ENCODE results near the gene ERGIC1. TPM values are rescaled to one million over a fixed set of nuclear protein-coding genes. Genes with fewer than 3 reads are reported as not detected.
A peak's percentile ranks its signal among the peaks of the same experiment; 100 is the strongest.

ERGIC1 gene
- total and polyA plus RNA-seq, 4 donors: 46.2 to 110 (median 88.6) TPM

DNA sequence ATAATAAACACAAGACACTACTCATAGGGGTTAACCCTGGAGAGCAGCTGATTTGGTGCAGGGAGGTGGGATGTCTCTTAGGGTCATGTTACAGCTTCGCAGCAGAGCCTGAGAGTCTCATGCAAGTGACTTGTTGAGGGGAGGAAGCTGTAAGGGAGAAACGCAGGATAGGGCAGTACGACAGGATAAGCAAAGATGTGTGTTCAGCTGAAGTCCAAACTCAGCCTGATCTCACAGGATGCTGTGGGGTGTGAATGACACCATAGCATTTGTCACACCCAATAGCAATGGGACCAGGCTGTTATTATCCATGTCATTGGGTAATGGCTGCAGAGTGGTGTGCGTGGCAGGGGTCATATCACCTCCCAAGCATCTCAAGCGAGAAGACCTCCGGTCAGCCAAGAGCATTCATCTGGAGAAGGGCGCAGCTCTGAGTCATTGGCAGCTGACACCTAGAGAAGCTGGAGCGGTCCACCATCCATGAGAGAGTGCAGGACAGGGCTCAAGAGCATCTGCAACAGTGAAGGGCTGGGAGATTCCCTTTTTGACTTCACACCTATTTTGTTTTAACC is 76.0 kb downstream of the ERGIC1 start:
- H3K9me3 ChIP-seq (ENCODE audit: control insufficient read depth, insufficient read depth, low read length): no peaks in the 10 kb centered on the region
- H3K4me1 ChIP-seq (ENCODE audit: control insufficient read depth, insufficient read depth, low read length): peaks cover 12% of the 10 kb centered on the region
- H3K36me3 ChIP-seq (ENCODE audit: control insufficient read depth, insufficient read depth, low read length): peaks cover 38% of the 10 kb centered on the region
- H3K27ac ChIP-seq (ENCODE audit: low read depth, low read length): peak overlapping the region; percentile 47
- DNase-seq (ENCODE audit: low read depth in 4 of 6, low spot score in 6 of 6): no peak
- no peaks in the 10 kb centered on the region for H3K27me3 ChIP-seq (ENCODE audit: control insufficient read depth, insufficient read depth, low read length)
- 74% methylated on average over 6 of the region's 8 CpGs for WGBS (ENCODE audit: insufficient coverage)
- no peak overlapping the region for H3K4me3 ChIP-seq (ENCODE audit: low read depth, low read length)

DNA sequence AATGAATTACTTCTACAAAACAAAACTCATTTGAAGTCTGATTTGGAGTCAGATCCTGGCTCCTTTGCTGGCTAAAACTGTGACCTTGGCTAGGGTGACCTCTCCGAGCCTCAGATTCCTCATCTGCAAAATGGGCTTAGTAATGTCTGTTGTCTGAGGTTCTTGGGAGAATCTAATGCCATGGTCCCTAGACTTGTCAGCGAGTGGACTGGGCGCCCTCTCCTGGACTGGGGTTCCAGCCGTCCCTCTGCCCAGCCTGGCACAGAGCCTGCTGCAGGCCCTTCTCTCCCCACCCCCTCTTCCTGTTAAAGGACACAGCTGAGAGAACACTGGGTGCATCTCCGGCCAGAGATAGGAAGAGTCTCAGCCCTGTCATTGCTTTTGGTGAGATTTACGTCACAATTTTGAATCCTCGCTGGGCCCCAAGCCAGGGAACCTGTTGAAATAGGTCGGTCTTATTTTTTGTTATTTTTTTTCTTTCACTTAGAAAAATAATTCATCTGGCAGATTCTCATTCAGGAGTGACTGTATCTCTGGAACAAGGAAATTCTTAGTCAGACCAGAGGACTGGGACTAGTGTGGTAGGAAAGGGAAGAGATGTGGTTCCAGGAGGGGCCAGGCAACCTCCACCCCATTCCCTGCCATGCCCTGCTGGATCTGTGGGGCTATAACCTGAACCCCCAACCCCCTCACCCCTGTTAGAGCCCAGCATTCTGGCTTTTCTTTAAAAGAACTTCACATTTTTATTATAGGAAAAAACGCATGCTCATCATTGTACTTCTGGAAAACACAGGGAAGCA is 77.0 kb downstream of the ERGIC1 start:
- Histone ChIP-seq H3K36me3 (ENCODE audit: control insufficient read depth, insufficient read depth, low read length) (peaks cover 47% of the 10 kb centered on the region), H3K9me3 (ENCODE audit: control insufficient read depth, insufficient read depth, low read length) (no peaks in the 10 kb centered on the region), H3K4me1 (ENCODE audit: control insufficient read depth, insufficient read depth, low read length) (peaks cover 3% of the 10 kb centered on the region), H3K27ac (ENCODE audit: low read depth, low read length) (no peak overlapping the region), H3K27me3 (ENCODE audit: control insufficient read depth, insufficient read depth, low read length) (no peaks in the 10 kb centered on the region), H3K4me3 (ENCODE audit: low read depth, low read length) (no peak overlapping the region)
- WGBS (ENCODE audit: insufficient coverage): 81% methylated on average over 6 of the region's 9 CpGs
- DNase-seq (ENCODE audit: low read depth in 4 of 6, low spot score in 6 of 6): peak in 1 of 6 donors; percentile 42

GRCh38 chr5:172911628-172911880 is 77.5 kb downstream of the ERGIC1 start:
- no peak for DNase-seq (ENCODE audit: low read depth in 4 of 6, low spot score in 6 of 6)
- H3K4me3 ChIP-seq (ENCODE audit: low read depth, low read length): no peak overlapping the region
- H3K4me1 ChIP-seq (ENCODE audit: control insufficient read depth, insufficient read depth, low read length): no peaks in the 10 kb centered on the region
- no peaks in the 10 kb centered on the region for H3K27me3 ChIP-seq (ENCODE audit: control insufficient read depth, insufficient read depth, low read length)
- no peaks in the 10 kb centered on the region for H3K9me3 ChIP-seq (ENCODE audit: control insufficient read depth, insufficient read depth, low read length)
- no peak overlapping the region for H3K27ac ChIP-seq (ENCODE audit: low read depth, low read length)
- H3K36me3 ChIP-seq (ENCODE audit: control insufficient read depth, insufficient read depth, low read length): peaks cover 49% of the 10 kb centered on the region
- 83% methylated on average over 1 of the region's 2 CpGs for WGBS (ENCODE audit: insufficient coverage)

DNA sequence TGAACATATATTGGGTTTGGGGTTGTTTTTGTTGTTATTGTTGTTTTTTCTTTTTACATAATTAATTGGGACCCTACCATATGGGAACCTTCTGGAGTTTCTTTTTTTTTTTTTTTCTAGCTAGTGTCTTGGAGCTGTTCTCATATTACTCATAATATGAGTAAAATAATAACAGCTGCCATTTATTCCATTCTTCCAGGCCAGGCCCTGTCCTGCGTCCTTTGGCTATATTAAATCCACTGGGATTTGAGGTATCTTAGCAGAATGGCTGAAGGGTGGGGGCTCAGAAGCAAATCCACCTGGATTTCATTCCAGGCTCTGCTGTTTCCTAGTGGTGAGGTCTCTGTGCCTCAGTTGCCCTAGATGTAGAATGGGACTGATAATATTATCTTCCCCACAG is 77.9 kb downstream of the ERGIC1 start:
- Histone ChIP-seq H3K4me3 (ENCODE audit: low read depth, low read length) (no peak overlapping the region), H3K27me3 (ENCODE audit: control insufficient read depth, insufficient read depth, low read length) (no peaks in the 10 kb centered on the region), H3K27ac (ENCODE audit: low read depth, low read length) (no peak overlapping the region), H3K4me1 (ENCODE audit: control insufficient read depth, insufficient read depth, low read length) (no peaks in the 10 kb centered on the region), H3K9me3 (ENCODE audit: control insufficient read depth, insufficient read depth, low read length) (no peaks in the 10 kb centered on the region), H3K36me3 (ENCODE audit: control insufficient read depth, insufficient read depth, low read length) (peaks cover 49% of the 10 kb centered on the region)
- no CpG with 5 or more reads among the region's 1 CpG for WGBS (ENCODE audit: insufficient coverage)
- DNase-seq (ENCODE audit: low read depth in 4 of 6, low spot score in 6 of 6): no peak

GRCh38 chr5:172913117-172913850 is 79.2 kb downstream of the ERGIC1 start:
- Histone ChIP-seq H3K9me3 (ENCODE audit: control insufficient read depth, insufficient read depth, low read length) (no peaks in the 10 kb centered on the region), H3K36me3 (ENCODE audit: control insufficient read depth, insufficient read depth, low read length) (peaks cover 53% of the 10 kb centered on the region), H3K4me3 (ENCODE audit: low read depth, low read length) (no peak overlapping the region), H3K4me1 (ENCODE audit: control insufficient read depth, insufficient read depth, low read length) (no peaks in the 10 kb centered on the region), H3K27me3 (ENCODE audit: control insufficient read depth, insufficient read depth, low read length) (no peaks in the 10 kb centered on the region), H3K27ac (ENCODE audit: low read depth, low read length) (no peak overlapping the region)
- no peak for DNase-seq (ENCODE audit: low read depth in 4 of 6, low spot score in 6 of 6)
- WGBS (ENCODE audit: insufficient coverage): 97% methylated on average over 10 of the region's 11 CpGs

DNA sequence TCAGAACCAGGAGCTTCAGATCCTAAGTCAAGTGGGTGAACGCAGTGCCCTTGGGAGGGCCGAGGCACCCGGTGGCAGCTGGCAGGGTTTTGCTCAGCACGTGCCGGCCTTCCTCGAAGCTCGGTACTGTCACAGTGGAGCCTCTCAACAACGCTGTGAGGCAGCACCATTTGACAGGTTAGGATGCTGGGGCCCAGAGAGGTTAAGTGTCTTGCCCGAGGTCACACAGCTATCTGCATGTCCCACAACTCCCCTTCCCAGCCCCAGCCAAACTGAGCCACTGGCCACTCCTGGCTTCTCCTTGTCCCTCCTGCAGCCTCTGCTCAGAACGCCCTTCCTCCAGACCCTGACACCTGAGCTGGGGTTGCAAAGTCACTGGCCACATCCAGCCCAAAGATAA is 81.5 kb downstream of the ERGIC1 start:
- H3K4me3 ChIP-seq (ENCODE audit: low read depth, low read length): no peak overlapping the region
- no peak overlapping the region for H3K27ac ChIP-seq (ENCODE audit: low read depth, low read length)
- no peaks in the 10 kb centered on the region for H3K4me1 ChIP-seq (ENCODE audit: control insufficient read depth, insufficient read depth, low read length)
- 97% methylated on average over 10 of the region's 10 CpGs for WGBS (ENCODE audit: insufficient coverage)
- no peaks in the 10 kb centered on the region for H3K9me3 ChIP-seq (ENCODE audit: control insufficient read depth, insufficient read depth, low read length)
- no peak for DNase-seq (ENCODE audit: low read depth in 4 of 6, low spot score in 6 of 6)
- H3K27me3 ChIP-seq (ENCODE audit: control insufficient read depth, insufficient read depth, low read length): no peaks in the 10 kb centered on the region
- H3K36me3 ChIP-seq (ENCODE audit: control insufficient read depth, insufficient read depth, low read length): peaks cover 69% of the 10 kb centered on the region

DNA sequence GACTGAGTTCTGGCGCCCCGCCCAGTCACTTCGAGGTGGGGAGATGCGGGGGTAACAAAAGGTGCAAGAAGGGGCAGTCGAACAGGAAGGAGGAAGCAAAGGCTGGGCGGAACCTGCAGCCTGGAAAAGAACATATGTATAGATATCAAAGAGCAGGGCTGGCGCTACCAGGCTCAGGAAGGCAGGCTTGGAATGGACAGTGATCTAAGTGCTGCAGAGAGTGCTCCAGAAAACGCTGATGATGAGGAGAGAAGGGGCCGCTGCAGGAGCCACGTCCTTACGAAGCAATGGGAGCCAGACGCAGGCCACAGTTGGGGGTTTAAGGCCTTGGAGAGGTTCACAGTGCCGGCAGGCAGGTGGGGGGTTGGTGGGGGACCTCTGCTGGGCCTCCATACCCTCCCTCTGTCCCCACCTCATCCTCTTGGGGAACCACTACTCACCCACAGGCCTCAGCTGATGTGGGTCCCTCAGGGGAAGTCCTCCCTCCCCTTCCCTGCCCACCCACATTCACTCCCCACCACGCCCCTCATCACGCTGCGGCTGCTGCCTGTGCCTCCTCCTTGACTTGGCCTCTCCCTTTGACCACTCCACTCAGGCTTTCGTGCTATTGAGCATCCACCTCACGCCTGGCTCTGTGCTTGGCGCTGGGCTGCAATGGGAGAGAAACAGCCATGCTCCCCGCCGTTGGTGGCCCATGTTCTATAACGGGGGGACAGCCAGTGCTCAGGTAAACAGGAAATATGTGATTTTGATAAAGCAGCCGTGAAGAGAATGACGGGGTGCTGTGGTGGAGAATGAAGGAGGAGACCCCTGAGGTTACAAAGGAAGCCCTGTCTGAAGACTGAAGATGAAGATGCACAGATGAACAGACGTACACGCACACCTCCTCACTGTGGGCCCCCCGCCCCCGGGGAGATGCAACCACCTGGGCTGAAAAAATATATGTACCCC is 84.6 kb downstream of the ERGIC1 start:
- Histone ChIP-seq H3K27me3 (ENCODE audit: control insufficient read depth, insufficient read depth, low read length) (no peaks in the 10 kb centered on the region), H3K27ac (ENCODE audit: low read depth, low read length) (no peak overlapping the region), H3K4me1 (ENCODE audit: control insufficient read depth, insufficient read depth, low read length) (no peaks in the 10 kb centered on the region), H3K36me3 (ENCODE audit: control insufficient read depth, insufficient read depth, low read length) (peaks cover 78% of the 10 kb centered on the region), H3K4me3 (ENCODE audit: low read depth, low read length) (no peak overlapping the region), H3K9me3 (ENCODE audit: control insufficient read depth, insufficient read depth, low read length) (no peaks in the 10 kb centered on the region)
- WGBS (ENCODE audit: insufficient coverage): 87% methylated on average over 22 of the region's 28 CpGs
- no peak for DNase-seq (ENCODE audit: low read depth in 4 of 6, low spot score in 6 of 6)

- DNase-seq (ENCODE audit: low read depth in 4 of 6, low spot score in 6 of 6): no peak
- peaks cover 77% of the 10 kb centered on the region for H3K36me3 ChIP-seq (ENCODE audit: control insufficient read depth, insufficient read depth, low read length)
- H3K4me3 ChIP-seq (ENCODE audit: low read depth, low read length): no peak overlapping the region
- H3K27me3 ChIP-seq (ENCODE audit: control insufficient read depth, insufficient read depth, low read length): no peaks in the 10 kb centered on the region
- H3K9me3 ChIP-seq (ENCODE audit: control insufficient read depth, insufficient read depth, low read length): no peaks in the 10 kb centered on the region
- no peak overlapping the region for H3K27ac ChIP-seq (ENCODE audit: low read depth, low read length)
- H3K4me1 ChIP-seq (ENCODE audit: control insufficient read depth, insufficient read depth, low read length): no peaks in the 10 kb centered on the region
- WGBS (ENCODE audit: insufficient coverage): 76% methylated on average over 16 of the region's 16 CpGs
Observed at GRCh38 chr5:172919525-172920446, 85.7 kb downstream of the ERGIC1 start.
